Heart left ventricle (tissue), 13 donors: Measurements from ENCODE around the gene DAZAP1.

ENCODE experiments used
- CTCF ChIP-seq, 12 donors: fragments of 200-600 bp; sonication (generic) in 4 of 12; IDR thresholded peaks; one replicate each; pipeline versions ENCODE4 v1.5.0 to v1.8.0; 2018 to 2022; ENCODE audit warnings: antibody characterized with exemption in 12 of 12, mild to moderate bottlenecking in 5 of 12
- POLR2A ChIP-seq, 2 donors: fragments of 450-650 bp; IDR thresholded peaks; one replicate each; pipeline ENCODE4 v1.6.1; 2017; ENCODE audit warnings: antibody characterized with exemption in 2 of 2, mild to moderate bottlenecking in 2 of 2, moderate library complexity in 2 of 2
- donor health status: ischemic (EF 13 %, LVEDD 7.1; RV severe dilation, severe dysfunction).
- donor health status: DM: no; HTN: yes; CAD: no.
- donor health status: DM: no; HTN: no; CAD: no.
- donor health status: ischemic (EF 25% LVEDD 6.9; RV normal size, moderate dysfunction).
- donor health status: ischemic (EF 25% LVEDD 5.7; RV mildly dilated, moderate dysfunction).
- donor health status: ischemic (EF 35%, LVEDD 5.7; RV mildly dilated, moderate dysfunction).
- donor health status: nonischemic (EF 11% LVEDD 7.7; RV severe dilation, severe dysfunction).
- donor health status: DM: yes; HTN: yes; CAD: no.
- donor health status: PGD.
- donor health status: ischemic (EF 29% LVEDD 5.4; RV normal size, mild dysfunction).
- donor health status: nonischemic (EF 23%, LVEDD 6.1; RV moderate dilation, normal function).

- TF ChIP-seq POLR2A (IDR thresholded peaks at IDR 0.05) (no peak), CTCF (IDR thresholded peaks at IDR 0.05) (no peak)
These were observed 27.4 kb upstream of the DAZAP1 start for GRCh38 chr19:1379961-1380489.
